K562 (cell line): ENCODE data around the gene LMAN1L. TPM values are rescaled to one million over a fixed set of nuclear protein-coding genes. Genes with fewer than 3 reads are reported as not detected.

Source experiments
- ATAC-seq: fragments of 200-7000 bp; cut with Tn5 transposase; 3 replicates; pipeline ENCODE4 v1.9.1; 2020; ENCODE audit warnings: moderate library complexity
- BruUV-seq: library from RNA; stranded (reverse); fragments of 400-500 nt; replicated peaks from 2 replicates; lab custom pipeline; 2021; lab: Mats Ljungman, UMichigan
- CTCF ChIA-PET: fragments of 300-600 bp; formaldehyde crosslinking; extraction: SDS; loops from one replicate; lab custom pipeline; 2021; ENCODE audit warnings: low intra/inter-chr PET ratio; lab: Yijun Ruan, JAX
- POLR2A ChIA-PET: fragments of 300-600, 350-650 bp; sonication (Branson Sonifier 250); formaldehyde crosslinking; extraction: SDS; loops from one replicate; lab custom pipeline; 2021; ENCODE audit warnings: antibody characterized with exemption, inconsistent platforms; lab: Yijun Ruan, JAX
- DNase-seq, 4 experiments: peaks; one replicate each; pipeline versions ENCODE4 v3.0.0 to v3.0.0-alpha.2; 2011 to 2018; ENCODE audit warnings: low spot score in 3 of 4, mixed read lengths in 3 of 4; ENCODE audit errors: extremely low read depth in 1 of 4
- FAIRE-seq: peaks from 2 replicates; lab custom pipeline; 2011; peaks lifted over from hg19 to GRCh38; lab: Jason Lieb, UNC
- H2AFZ ChIP-seq: 2 replicates; pipeline ENCODE4 v1.6.0; 2011; ENCODE audit warnings: low read depth, low read length, control low read depth, inconsistent platforms
- H3K27ac ChIP-seq: fragments of 200-600 bp; 3 replicates; pipeline ENCODE4 v1.8.0; 2011; ENCODE audit warnings: low read depth, mild to moderate bottlenecking, control low read depth, inconsistent platforms, low read length, moderate library complexity, mixed read lengths; ENCODE audit errors: extremely low read depth
- H3K27me3 ChIP-seq, 2 experiments: fragments of 300-600 bp in 1 of 2; 2 replicates in 1 of 2; 3 replicates in 1 of 2; pipeline versions ENCODE4 v1.6.0 to v1.8.0; 2011; ENCODE audit warnings: inconsistent platforms in 2 of 2, low read length in 2 of 2, mild to moderate bottlenecking in 1 of 2, mixed read lengths in 1 of 2, moderate library complexity in 1 of 2; ENCODE audit not compliant: control insufficient read depth in 2 of 2, insufficient read depth in 2 of 2
- H3K36me3 ChIP-seq: fragments of 300-600 bp; 3 replicates; pipeline ENCODE4 v1.8.0; 2011; ENCODE audit warnings: mild to moderate bottlenecking, low read length, inconsistent platforms; ENCODE audit not compliant: control insufficient read depth, insufficient read depth
- H3K4me1 ChIP-seq, 2 experiments: fragments of 200-600 bp in 1 of 2; replicated peaks in 1 of 2; 2 replicates in 1 of 2; 3 replicates in 1 of 2; pipeline versions ENCODE4 v1.5.1 to v1.8.0; 2011; ENCODE audit warnings: inconsistent platforms in 2 of 2, low read length in 2 of 2, mild to moderate bottlenecking in 1 of 2, mixed read lengths in 1 of 2, moderate library complexity in 1 of 2; ENCODE audit not compliant: control insufficient read depth in 2 of 2, insufficient read depth in 2 of 2
- H3K4me2 ChIP-seq: 2 replicates; pipeline ENCODE4 v1.6.1; 2011; ENCODE audit warnings: low read length, control low read depth, inconsistent platforms, mixed read lengths; ENCODE audit not compliant: insufficient read depth
- H3K4me3 ChIP-seq: fragments of 200-600 bp; sonication (generic), shearing (Covaris generic); 2 replicates; pipeline ENCODE4 v1.5.1; 2016; ENCODE audit warnings: control low read depth, inconsistent platforms
- H3K79me2 ChIP-seq: fragments of 200-600 bp; 3 replicates; pipeline ENCODE4 v1.8.0; 2011; ENCODE audit warnings: low read length, inconsistent platforms; ENCODE audit not compliant: control insufficient read depth, insufficient read depth
- H3K9ac ChIP-seq, 2 experiments: 2 replicates each; pipeline versions ENCODE4 v1.6.0 to v1.6.1; 2011; ENCODE audit warnings: low read depth in 2 of 2, low read length in 2 of 2, control low read depth in 1 of 2, inconsistent platforms in 1 of 2, mild to moderate bottlenecking in 1 of 2, mixed read lengths in 1 of 2; ENCODE audit not compliant: insufficient read depth in 1 of 2
- H3K9me1 ChIP-seq: one replicate; pipeline ENCODE4 v1.6.0; 2011; ENCODE audit warnings: inconsistent platforms, mild to moderate bottlenecking, low read length, moderate library complexity; ENCODE audit not compliant: control insufficient read depth, insufficient read depth
- H3K9me3 ChIP-seq: replicated peaks from 2 replicates; pipeline ENCODE4 v1.5.1; 2011; ENCODE audit warnings: low read depth, low read length, inconsistent platforms; ENCODE audit not compliant: control insufficient read depth, insufficient read depth
- H4K20me1 ChIP-seq: replicated peaks from 2 replicates; pipeline ENCODE4 v1.6.1; 2011; ENCODE audit warnings: low read length, inconsistent platforms, mixed read lengths; ENCODE audit not compliant: control insufficient read depth, insufficient read depth
- KDM1A ChIP-seq, 2 experiments: fragments of 450-650 bp; IDR thresholded peaks; 2 replicates each; pipeline ENCODE4 v1.6.1; 2016; ENCODE audit warnings: mild to moderate bottlenecking in 2 of 2
- ZNF124 ChIP-seq: sonication (generic); formaldehyde crosslinking; IDR thresholded peaks from 2 replicates; pipeline ENCODE4 v1.8.1; 2022; ENCODE audit warnings: missing genetic modification reagents
- WGBS: fragments of 100-300 bp; shearing (Covaris generic); methylation state at CpG from one replicate; pipeline ENCODE4 v1.1.6; 2016; ENCODE audit warnings: low coverage, mixed read lengths; ENCODE audit not compliant: insufficient coverage; ENCODE audit errors: missing lambda C conversion rate; 5-methylcytosine and 5-hydroxymethylcytosine counted together
- in situ Hi-C: fragments of 300-500 bp; cut with MboI; formaldehyde crosslinking; loops from 4 replicates; pipeline ENCODE4 v1.15.0; 2018; ENCODE audit warnings: inconsistent platforms, mixed read lengths
- intact Hi-C: fragments of 100-400 bp; cut with micrococcal nuclease; formaldehyde crosslinking; loops from 2 replicates; pipeline ENCODE4 v1.14.2; 2022
- polyA plus RNA-seq, 8 experiments: library from polyadenylated mRNA; depleted of rRNA in 4 of 8; stranded (reverse) in 5 of 8; unstranded in 3 of 8; fragments of >200 nt; fragmentation: Nextera tagmentation in 2 of 8; fragmentation: Illumina TruSeq in 1 of 8; extraction: Ambion mirVana in 2 of 8; extraction: Trizol in 1 of 8; gene quantifications; 2 replicates each; pipeline versions ENCODE4 v1.2.1 to v1.2.3, GENCODE V29; 2011 to 2014; ENCODE audit warnings: inconsistent platforms in 1 of 8, missing spikeins in 1 of 8
- total RNA-seq, 7 experiments: library from RNA; depleted of rRNA in 6 of 7; stranded (reverse); fragments of >200 nt in 6 of 7; fragmentation: Illumina TruSeq in 2 of 7; extraction: Trizol in 2 of 7; gene quantifications; 2 replicates each; pipeline versions ENCODE4 v1.2.1 to v1.2.3, GENCODE V29; 2011 to 2021; ENCODE audit warnings: low replicate concordance in 1 of 7
- TF ChIP-seq, protein P1 (sequence below): fragments of 250-450 bp; sonication (Bioruptor Pico); IDR thresholded peaks from 2 replicates; pipeline ENCODE4 v1.8.0; 2021; ENCODE audit warnings: moderate library complexity, mild to moderate bottlenecking, inconsistent platforms

The LMAN1L gene
- total and polyA plus RNA-seq, 9 of the 15 experiments (the other 6 are each of a cell fraction or from before 2014, with no cell fraction given): not detected

DNA sequence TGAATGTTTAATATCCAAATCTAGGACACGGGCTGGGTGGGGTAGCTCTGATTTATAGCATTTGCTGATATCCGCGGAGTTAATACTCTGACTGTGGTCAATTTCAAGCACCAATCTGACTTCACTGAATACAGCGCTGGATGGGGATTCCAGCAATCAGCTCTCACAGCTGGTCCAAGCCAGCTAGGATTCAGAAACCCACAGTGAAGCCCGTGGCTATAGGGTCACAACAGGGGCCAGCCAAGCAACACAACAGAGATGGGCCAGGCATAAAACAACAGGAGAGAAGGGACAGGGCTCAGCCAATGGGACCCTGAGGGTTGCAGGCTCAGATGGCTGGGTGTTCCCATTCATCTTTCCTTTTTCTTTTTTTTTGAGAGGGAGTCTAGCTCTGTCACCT, 5.4 kb upstream of the LMAN1L start:
- intact Hi-C loops: no loop called here
- in situ Hi-C loops: no loop called here
- Histone ChIP-seq H2AFZ (no peak overlapping the region), H3K4me1 (peaks cover 0 to 7% of the 10 kb centered on the region in 2 experiments; a peak in 2 of 5 replicates), H3K79me2 (no peaks in the 10 kb centered on the region), H4K20me1 (no peaks in the 10 kb centered on the region; the same call in 1 of the 2 replicates), H3K9me1 (no peaks in the 10 kb centered on the region), H3K27ac (no peak overlapping the region), H3K9me3 (no peaks in the 10 kb centered on the region), H3K9ac (no peak overlapping the region), H3K4me2 (no peak overlapping the region), H3K36me3 (peaks cover 20% of the 10 kb centered on the region; the same call in 1 of the 3 replicates), H3K4me3 (no peak overlapping the region), H3K27me3 (peaks cover 0 to 9% of the 10 kb centered on the region in 2 experiments; a peak in 2 of 5 replicates)
- POLR2A ChIA-PET: interaction anchor here (0.5 to 0.6 kb wide), 2 partner anchors 17 to 38 kb away, joined by 3 read pairs; no protein-coding TSS in a partner anchor
- WGBS: 3% methylated on average over 5 of the region's 5 CpGs
- TF ChIP-seq, protein P1, sequence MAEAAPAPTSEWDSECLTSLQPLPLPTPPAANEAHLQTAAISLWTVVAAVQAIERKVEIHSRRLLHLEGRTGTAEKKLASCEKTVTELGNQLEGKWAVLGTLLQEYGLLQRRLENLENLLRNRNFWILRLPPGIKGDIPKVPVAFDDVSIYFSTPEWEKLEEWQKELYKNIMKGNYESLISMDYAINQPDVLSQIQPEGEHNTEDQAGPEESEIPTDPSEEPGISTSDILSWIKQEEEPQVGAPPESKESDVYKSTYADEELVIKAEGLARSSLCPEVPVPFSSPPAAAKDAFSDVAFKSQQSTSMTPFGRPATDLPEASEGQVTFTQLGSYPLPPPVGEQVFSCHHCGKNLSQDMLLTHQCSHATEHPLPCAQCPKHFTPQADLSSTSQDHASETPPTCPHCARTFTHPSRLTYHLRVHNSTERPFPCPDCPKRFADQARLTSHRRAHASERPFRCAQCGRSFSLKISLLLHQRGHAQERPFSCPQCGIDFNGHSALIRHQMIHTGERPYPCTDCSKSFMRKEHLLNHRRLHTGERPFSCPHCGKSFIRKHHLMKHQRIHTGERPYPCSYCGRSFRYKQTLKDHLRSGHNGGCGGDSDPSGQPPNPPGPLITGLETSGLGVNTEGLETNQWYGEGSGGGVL (CRISPR knock-in tag): no peak
- TF ChIP-seq ZNF124 (no peak), KDM1A (IDR thresholded peaks at IDR 0.05) (0 out of 4 replicates have a peak, but pooled peaks have one; percentile 20 to 21)
- BruUV-seq: no TSS peak
- ATAC-seq (peak; percentile 37; the same call in 2 of the 3 replicates), FAIRE-seq (no peak), DNase-seq (no peak)
- CTCF ChIA-PET: no interaction called here
